ENCODE data around the gene OS9. TPM values are rescaled to one million over a fixed set of nuclear protein-coding genes. Genes with fewer than 3 reads are reported as not detected.
A peak's percentile ranks its signal among the peaks of the same experiment; 100 is the strongest.

Gene OS9
- total and polyA plus RNA-seq, 9 of the 15 experiments (the other 6 are each of a cell fraction or from before 2014, with no cell fraction given) = 4.6 to 105 (median 89.5) TPM

GRCh38 chr12:57745485-57745881 lies 51.6 kb downstream of the OS9 start (continued):
- TF ChIP-seq TEAD2 (tag; IDR thresholded peaks at IDR 0.05) (no peak), HNRNPLL (IDR thresholded peaks at IDR 0.05; ENCODE audit: low read depth, low read length, poor library complexity, severe bottlenecking) (no peak), HDAC1 (IDR thresholded peaks at IDR 0.05) (no peak), MNT (conservative IDR thresholded peaks at IDR 0.05) (no peak), ZNF316 (IDR thresholded peaks at IDR 0.05) (no peak), MEIS2 (IDR thresholded peaks at IDR 0.05; ENCODE audit: partially characterized antibody) (no peak), MTA1 (IDR thresholded peaks at IDR 0.05; ENCODE audit: borderline replicate concordance) (no peak), BCLAF1 (IDR thresholded peaks at IDR 0.05; ENCODE audit: borderline replicate concordance in 1 of 2, control insufficient read depth in 1 of 2, low read depth in 2 of 2, low read length in 1 of 2) (0 out of 4 replicates have a peak, but pooled peaks of 1 of the 2 experiments have one; percentile 59), SP1 (CRISPR knock-in tag; IDR thresholded peaks at IDR 0.05) (no peak), ETS2 (tag; IDR thresholded peaks at IDR 0.05; ENCODE audit: borderline replicate concordance, poor library complexity, severe bottlenecking) (no peak), ZFX (CRISPR knock-in tag; IDR thresholded peaks at IDR 0.05) (no peak; the same call in 1 of the 2 replicates), RBFOX2 (IDR thresholded peaks at IDR 0.05; ENCODE audit: low read depth, low read length) (0 out of 2 replicates have a peak, but pooled peaks have one; percentile 17), ZNF75A (CRISPR knock-in tag; IDR thresholded peaks at IDR 0.05) (no peak), SAFB (IDR thresholded peaks at IDR 0.05; ENCODE audit: borderline replicate concordance, low read depth, low read length) (no peak), SPI1 (IDR thresholded peaks at IDR 0.05; ENCODE audit: borderline replicate concordance, low read depth, low read length) (no peak), PTBP1 (IDR thresholded peaks at IDR 0.05; ENCODE audit: low read depth, low read length) (0 out of 2 replicates have a peak, but pooled peaks have one; percentile 10), ESRRA (IDR thresholded peaks at IDR 0.05; ENCODE audit: borderline replicate concordance, low read depth) (no peak), ELF1 (tag; IDR thresholded peaks at IDR 0.05) (no peak; the same call in 1 of the 2 replicates), FOXJ2 (tag; IDR thresholded peaks at IDR 0.05) (no peak), POLR2B (IDR thresholded peaks at IDR 0.05; ENCODE audit: low read depth, partially characterized antibody) (peak; percentile 9), TCFL5 (CRISPR knock-in tag; conservative IDR thresholded peaks at IDR 0.05) (no peak), PTTG1 (tag; IDR thresholded peaks at IDR 0.05; ENCODE audit: low read depth) (no peak), TFAM (CRISPR knock-in tag; conservative IDR thresholded peaks at IDR 0.05) (no peak), ILF3 (IDR thresholded peaks at IDR 0.05; ENCODE audit: borderline replicate concordance) (no peak), CXXC5 (CRISPR knock-in tag; IDR thresholded peaks at IDR 0.05) (no peak), ZZZ3 (IDR thresholded peaks at IDR 0.05) (no peak), GABPB1 (CRISPR knock-in tag; IDR thresholded peaks at IDR 0.05) (no peak)
